ENCODE measurements around the gene HEYL. TPM values are rescaled to one million over a fixed set of nuclear protein-coding genes. Genes with fewer than 3 reads are reported as not detected.

The HEYL gene
- total RNA-seq, 3 donors from 2014 or later, result 2.1 to 5.2 (median 2.3) TPM

- Histone ChIP-seq H3K4me3 (no peak overlapping the region), H3K4me1 (no peaks in the 10 kb centered on the region), H3K27ac (no peak overlapping the region), H3K27me3 (no peaks in the 10 kb centered on the region), H3K36me3 (no peaks in the 10 kb centered on the region), H3K9me3 (no peaks in the 10 kb centered on the region)
- intact Hi-C loops (cut with DNase I; ENCODE audit: low total_unique reads), result no loop called here
- no peak for DNase-seq (ENCODE audit: low spot score in 2 of 2)
- TF ChIP-seq POLR2AphosphoS5 (IDR thresholded peaks at IDR 0.05) (no peak), POLR2A (IDR thresholded peaks at IDR 0.05) (no peak)
- TF ChIP-seq, protein P1, sequence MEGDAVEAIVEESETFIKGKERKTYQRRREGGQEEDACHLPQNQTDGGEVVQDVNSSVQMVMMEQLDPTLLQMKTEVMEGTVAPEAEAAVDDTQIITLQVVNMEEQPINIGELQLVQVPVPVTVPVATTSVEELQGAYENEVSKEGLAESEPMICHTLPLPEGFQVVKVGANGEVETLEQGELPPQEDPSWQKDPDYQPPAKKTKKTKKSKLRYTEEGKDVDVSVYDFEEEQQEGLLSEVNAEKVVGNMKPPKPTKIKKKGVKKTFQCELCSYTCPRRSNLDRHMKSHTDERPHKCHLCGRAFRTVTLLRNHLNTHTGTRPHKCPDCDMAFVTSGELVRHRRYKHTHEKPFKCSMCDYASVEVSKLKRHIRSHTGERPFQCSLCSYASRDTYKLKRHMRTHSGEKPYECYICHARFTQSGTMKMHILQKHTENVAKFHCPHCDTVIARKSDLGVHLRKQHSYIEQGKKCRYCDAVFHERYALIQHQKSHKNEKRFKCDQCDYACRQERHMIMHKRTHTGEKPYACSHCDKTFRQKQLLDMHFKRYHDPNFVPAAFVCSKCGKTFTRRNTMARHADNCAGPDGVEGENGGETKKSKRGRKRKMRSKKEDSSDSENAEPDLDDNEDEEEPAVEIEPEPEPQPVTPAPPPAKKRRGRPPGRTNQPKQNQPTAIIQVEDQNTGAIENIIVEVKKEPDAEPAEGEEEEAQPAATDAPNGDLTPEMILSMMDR (IDR thresholded peaks at IDR 0.05), result no peak
Observed at GRCh38 chr1:39655578-39656268, 16.3 kb upstream of the HEYL start.

DNA sequence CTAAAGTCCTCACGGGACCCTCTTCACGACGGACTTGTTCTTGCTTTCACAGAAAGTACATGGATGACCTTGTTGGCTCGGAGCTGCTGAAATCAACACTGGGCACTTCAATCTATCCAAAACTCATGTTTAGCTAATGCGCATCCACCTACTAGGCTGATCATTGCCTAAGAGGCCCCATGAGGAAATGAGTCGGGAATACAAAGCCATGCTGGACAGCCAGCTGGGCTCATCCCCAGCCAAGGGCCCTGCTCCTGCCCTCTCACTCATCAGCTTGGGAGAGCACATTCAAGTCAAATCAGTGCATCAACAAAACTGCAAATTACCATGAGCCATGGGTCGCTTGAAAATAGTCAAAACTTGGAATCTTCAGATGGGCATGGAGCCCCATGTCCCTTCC lies 14.8 kb upstream of the HEYL start:
- DNase-seq (ENCODE audit: low spot score in 2 of 2), result no peak
- H3K4me3 ChIP-seq, result no peak overlapping the region
- H3K36me3 ChIP-seq, result no peaks in the 10 kb centered on the region
- no peaks in the 10 kb centered on the region for H3K9me3 ChIP-seq
- no peaks in the 10 kb centered on the region for H3K27me3 ChIP-seq
- intact Hi-C loops (cut with DNase I; ENCODE audit: low total_unique reads), result loop anchor here (5.0 kb wide), 1 partner anchor 103 kb away; no protein-coding TSS in a partner anchor
- no peak for TF ChIP-seq POLR2AphosphoS5 (IDR thresholded peaks at IDR 0.05)
- TF ChIP-seq POLR2A (IDR thresholded peaks at IDR 0.05), result no peak
- TF ChIP-seq, protein P1 (IDR thresholded peaks at IDR 0.05), result no peak
- no peak overlapping the region for H3K27ac ChIP-seq
- H3K4me1 ChIP-seq, result no peaks in the 10 kb centered on the region

DNA sequence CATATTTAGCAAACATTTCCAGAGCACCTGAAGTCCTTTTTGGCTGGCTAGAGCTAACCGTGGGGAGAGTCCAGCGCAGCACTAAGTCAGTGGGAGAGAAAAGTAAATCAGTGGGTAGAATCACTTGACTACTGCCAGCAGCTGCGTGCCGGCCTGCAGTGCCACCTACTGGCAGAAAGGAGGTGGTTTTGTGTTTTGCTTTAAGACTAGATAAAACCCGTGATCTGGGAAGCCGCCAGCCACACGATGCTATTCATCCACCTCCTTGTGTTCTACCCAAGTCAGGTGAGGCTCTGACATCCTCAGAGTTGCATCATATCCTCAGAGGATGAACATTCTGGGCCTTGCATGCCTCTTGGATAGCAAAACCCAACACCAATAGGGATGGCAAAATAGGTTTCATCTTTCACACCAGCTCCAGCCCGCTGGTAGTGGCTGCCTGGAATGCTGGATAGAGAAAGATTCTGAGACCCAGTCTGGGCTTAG lies 14.1 kb upstream of the HEYL start:
- Histone ChIP-seq H3K27ac (no peak overlapping the region), H3K9me3 (no peaks in the 10 kb centered on the region), H3K36me3 (no peaks in the 10 kb centered on the region), H3K27me3 (no peaks in the 10 kb centered on the region), H3K4me3 (peak overlapping the region in 1 of 3 donors; percentile 25), H3K4me1 (no peaks in the 10 kb centered on the region)
- no peak for TF ChIP-seq POLR2AphosphoS5 (IDR thresholded peaks at IDR 0.05)
- TF ChIP-seq, protein P1 (IDR thresholded peaks at IDR 0.05), result peak; percentile 66 to 89 (median 80)
- intact Hi-C loops (cut with DNase I; ENCODE audit: low total_unique reads), result loop anchor here (5.0 kb wide), 1 partner anchor 104 kb away; no protein-coding TSS in a partner anchor
- peak; percentile 77 to 80 for DNase-seq (ENCODE audit: low spot score in 2 of 2)

DNA sequence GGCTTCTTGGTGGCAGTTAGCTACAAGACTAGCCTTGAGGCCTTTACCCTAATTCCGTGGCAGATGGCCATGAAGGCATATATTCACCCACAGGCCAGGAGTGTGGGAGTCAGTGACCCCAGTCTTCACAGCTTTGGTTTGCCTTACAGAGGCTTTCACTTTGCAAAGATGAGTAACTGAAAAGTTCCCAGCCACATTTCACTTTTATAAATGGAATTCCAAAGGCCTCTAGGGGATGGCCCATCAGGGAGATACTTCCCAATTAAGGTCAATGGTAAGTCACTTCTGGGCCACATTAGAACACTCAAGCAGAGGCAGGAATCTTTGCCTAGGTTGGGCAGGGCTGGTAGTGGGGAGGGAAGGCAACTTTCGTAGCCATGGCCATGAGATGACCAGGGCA lies 13.1 kb upstream of the HEYL start:
- intact Hi-C loops (cut with DNase I; ENCODE audit: low total_unique reads), result loop anchor here (5.0 kb wide), 1 partner anchor 105 kb away; no protein-coding TSS in a partner anchor
- Histone ChIP-seq H3K27ac (no peak overlapping the region), H3K27me3 (no peaks in the 10 kb centered on the region), H3K9me3 (no peaks in the 10 kb centered on the region), H3K4me3 (no peak overlapping the region), H3K4me1 (no peaks in the 10 kb centered on the region), H3K36me3 (no peaks in the 10 kb centered on the region)
- no peak for DNase-seq (ENCODE audit: low spot score in 2 of 2)
- TF ChIP-seq POLR2AphosphoS5 (IDR thresholded peaks at IDR 0.05) (no peak), POLR2A (IDR thresholded peaks at IDR 0.05) (no peak)
- TF ChIP-seq, protein P1 (IDR thresholded peaks at IDR 0.05), result no peak

- no peak for DNase-seq (ENCODE audit: low spot score in 2 of 2)
- H3K36me3 ChIP-seq, result no peaks in the 10 kb centered on the region
Observed at GRCh38 chr1:39652105-39652504, 12.7 kb upstream of the HEYL start.

More at GRCh38 chr1:39652105-39652504, 12.7 kb upstream of the HEYL start:
- H3K9me3 ChIP-seq, result no peaks in the 10 kb centered on the region
- no peak overlapping the region for H3K4me3 ChIP-seq
- H3K27me3 ChIP-seq, result no peaks in the 10 kb centered on the region
- intact Hi-C loops (cut with DNase I; ENCODE audit: low total_unique reads), result loop anchor here (5.0 kb wide), 1 partner anchor 105 kb away; no protein-coding TSS in a partner anchor
- no peak overlapping the region for H3K27ac ChIP-seq
- no peaks in the 10 kb centered on the region for H3K4me1 ChIP-seq
- TF ChIP-seq, protein P1 (IDR thresholded peaks at IDR 0.05), result no peak
- TF ChIP-seq POLR2A (IDR thresholded peaks at IDR 0.05), result no peak
- TF ChIP-seq POLR2AphosphoS5 (IDR thresholded peaks at IDR 0.05), result no peak
